Measurements from ENCODE around the gene PARD6A. TPM values are rescaled to one million over a fixed set of nuclear protein-coding genes. Genes with fewer than 3 reads are reported as not detected.
"Not testable (repeated sequence)": the region's sequence is repeated elsewhere in the genome, so short reads cannot be mapped to it uniquely, and the experiment has no call there.

Gene PARD6A
- total and polyA plus RNA-seq, 2 donors (not counting 3 experiments of a cell fraction or from before 2014, with no cell fraction given), result 1.3 to 2.9 TPM

- no peak for TF ChIP-seq MAX (IDR thresholded peaks at IDR 0.05; ENCODE audit: insufficient read depth, insufficient read length)
- POLR2A ChIA-PET, result no interaction called here
- CTCF ChIA-PET, result no interaction called here
- H2AFZ ChIP-seq (ENCODE audit: low read depth, low read length), result no peak overlapping the region
- FAIRE-seq (no peak), DNase-seq (ENCODE audit: low read depth, low spot score) (no peak)
- H3K9me1 ChIP-seq (replicated peaks; ENCODE audit: control insufficient read depth, extremely low read depth, insufficient read depth, low read length), result no peaks in the 10 kb centered on the region
- no peak overlapping the region for H3K27ac ChIP-seq (ENCODE audit: insufficient read depth, low read depth, low read length)
- no TSS peak for BruUV-seq (replicated peaks)
- H3K27me3 ChIP-seq (ENCODE audit: control insufficient read depth in 2 of 2, insufficient read depth in 2 of 2, low read length in 2 of 2), result no peaks in the 10 kb centered on the region
- peaks cover 13% of the 10 kb centered on the region for H3K79me2 ChIP-seq (ENCODE audit: control insufficient read depth, insufficient read depth, low read length)
- H4K20me1 ChIP-seq (replicated peaks; ENCODE audit: control insufficient read depth, extremely low read depth, insufficient read depth, low read length), result peaks cover 5% of the 10 kb centered on the region
- H3K36me3 ChIP-seq (ENCODE audit: control insufficient read depth in 2 of 2, extremely low read depth in 1 of 2, insufficient read depth in 2 of 2, low read length in 2 of 2), result peaks cover 4 to 18% of the 10 kb centered on the region in 2 experiments
- no peak overlapping the region for H3K4me3 ChIP-seq (replicated peaks in 1 of 3; ENCODE audit: insufficient read depth in 1 of 3, low read depth in 1 of 3, low read length in 3 of 3)
- peaks cover 9% of the 10 kb centered on the region for H3K4me1 ChIP-seq (ENCODE audit: control insufficient read depth, extremely low read depth, insufficient read depth, low read length)
- no peak overlapping the region for H3K4me2 ChIP-seq (ENCODE audit: insufficient read depth, low read length)
- H3K9me3 ChIP-seq (replicated peaks; ENCODE audit: control insufficient read depth, insufficient read depth, low read length), result no peaks in the 10 kb centered on the region
- intact Hi-C loops (cut with micrococcal nuclease) (no loop called here), dilution Hi-C loops (cut with MboI; ENCODE audit: extremely low pct_ligation_motif_present, low sequenced_read_pairs) (loop anchor here (25.0 kb wide), 1 partner anchor 227 kb away; no protein-coding TSS in a partner anchor)
- no peak overlapping the region for H3K9ac ChIP-seq (replicated peaks; ENCODE audit: extremely low read depth, insufficient read depth, low read length)
Measured at GRCh38 chr16:67685388-67686112, 24.8 kb downstream of the PARD6A start.

- not testable (repeated sequence) for H4K20me1 ChIP-seq (replicated peaks; ENCODE audit: control insufficient read depth, extremely low read depth, insufficient read depth, low read length)
- CTCF ChIA-PET, result interaction anchor here (0.7 kb wide), 1 partner anchor 20 kb away, joined by 4 read pairs; no protein-coding TSS in a partner anchor
Measured at GRCh38 chr16:67693517-67694285, 32.9 kb downstream of the PARD6A start.

More at GRCh38 chr16:67693517-67694285, 32.9 kb downstream of the PARD6A start:
- intact Hi-C loops (cut with micrococcal nuclease); DNase-seq (ENCODE audit: low read depth, low spot score); POLR2A ChIA-PET; BruUV-seq (replicated peaks); H3K4me1 ChIP-seq (ENCODE audit: control insufficient read depth, extremely low read depth, insufficient read depth, low read length); FAIRE-seq; H3K36me3 ChIP-seq (ENCODE audit: control insufficient read depth in 2 of 2, extremely low read depth in 1 of 2, insufficient read depth in 2 of 2, low read length in 2 of 2); H3K4me3 ChIP-seq (replicated peaks in 1 of 3; ENCODE audit: insufficient read depth in 1 of 3, low read depth in 1 of 3, low read length in 3 of 3); H3K4me2 ChIP-seq (ENCODE audit: insufficient read depth, low read length); H3K9me3 ChIP-seq (replicated peaks; ENCODE audit: control insufficient read depth, insufficient read depth, low read length); H3K9ac ChIP-seq (replicated peaks; ENCODE audit: extremely low read depth, insufficient read depth, low read length); H2AFZ ChIP-seq (ENCODE audit: low read depth, low read length); H3K9me1 ChIP-seq (replicated peaks; ENCODE audit: control insufficient read depth, extremely low read depth, insufficient read depth, low read length); H3K27me3 ChIP-seq (ENCODE audit: control insufficient read depth in 2 of 2, insufficient read depth in 2 of 2, low read length in 2 of 2); H3K27ac ChIP-seq (ENCODE audit: insufficient read depth, low read depth, low read length): not testable (repeated sequence)
- dilution Hi-C loops (cut with MboI; ENCODE audit: extremely low pct_ligation_motif_present, low sequenced_read_pairs), result loop anchor here (25.0 kb wide), 1 partner anchor 219 kb away; no protein-coding TSS in a partner anchor
- peaks cover 36% of the 10 kb centered on the region for H3K79me2 ChIP-seq (ENCODE audit: control insufficient read depth, insufficient read depth, low read length)
